Upper lobe of left lung (tissue), 4 donors: Measurements from ENCODE around the gene GRIK4.

Experiments
- POLR2AphosphoS5 ChIP-seq, 2 donors: sonication (generic); formaldehyde crosslinking; IDR thresholded peaks; one replicate each; pipeline ENCODE4 v1.5.1; 2017; ENCODE audit warnings: antibody characterized with exemption in 2 of 2
- TF ChIP-seq, protein P1 (sequence below), 6 experiments: fragments of 450-650 bp in 4 of 6; fragments of 200-600 bp in 2 of 6; sonication (generic) in 2 of 6; IDR thresholded peaks; one replicate each; pipeline ENCODE4 v1.5.1; 2016 to 2019; ENCODE audit warnings: antibody characterized with exemption in 6 of 6

DNA sequence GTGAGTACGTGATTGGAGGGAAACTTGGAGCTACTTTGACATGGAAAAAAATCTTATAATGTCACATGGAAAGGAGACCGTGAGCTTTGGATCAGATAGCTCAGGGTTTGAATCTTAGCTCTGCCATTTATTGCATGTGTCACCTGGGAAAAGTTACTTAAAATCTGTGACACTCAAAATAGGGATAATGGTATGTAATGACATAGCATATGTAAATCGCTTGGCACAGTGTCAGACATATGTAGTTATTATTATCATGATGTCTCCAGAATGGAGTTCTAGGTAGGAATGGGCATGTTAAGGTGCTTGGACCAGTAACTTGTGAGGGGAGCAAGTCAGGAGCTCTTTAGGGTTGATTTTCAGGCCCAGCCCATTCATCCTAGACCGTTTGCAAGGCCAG is 75.8 kb downstream of the GRIK4 start:
- no peak for TF ChIP-seq POLR2AphosphoS5 (IDR thresholded peaks at IDR 0.05)
- TF ChIP-seq, protein P1, sequence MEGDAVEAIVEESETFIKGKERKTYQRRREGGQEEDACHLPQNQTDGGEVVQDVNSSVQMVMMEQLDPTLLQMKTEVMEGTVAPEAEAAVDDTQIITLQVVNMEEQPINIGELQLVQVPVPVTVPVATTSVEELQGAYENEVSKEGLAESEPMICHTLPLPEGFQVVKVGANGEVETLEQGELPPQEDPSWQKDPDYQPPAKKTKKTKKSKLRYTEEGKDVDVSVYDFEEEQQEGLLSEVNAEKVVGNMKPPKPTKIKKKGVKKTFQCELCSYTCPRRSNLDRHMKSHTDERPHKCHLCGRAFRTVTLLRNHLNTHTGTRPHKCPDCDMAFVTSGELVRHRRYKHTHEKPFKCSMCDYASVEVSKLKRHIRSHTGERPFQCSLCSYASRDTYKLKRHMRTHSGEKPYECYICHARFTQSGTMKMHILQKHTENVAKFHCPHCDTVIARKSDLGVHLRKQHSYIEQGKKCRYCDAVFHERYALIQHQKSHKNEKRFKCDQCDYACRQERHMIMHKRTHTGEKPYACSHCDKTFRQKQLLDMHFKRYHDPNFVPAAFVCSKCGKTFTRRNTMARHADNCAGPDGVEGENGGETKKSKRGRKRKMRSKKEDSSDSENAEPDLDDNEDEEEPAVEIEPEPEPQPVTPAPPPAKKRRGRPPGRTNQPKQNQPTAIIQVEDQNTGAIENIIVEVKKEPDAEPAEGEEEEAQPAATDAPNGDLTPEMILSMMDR (IDR thresholded peaks at IDR 0.05), result no peak
